Medulla oblongata (tissue), 1 donor: ENCODE results near the gene POLR3A.
"Not testable (repeated sequence)": the region's sequence is repeated elsewhere in the genome, so short reads cannot be mapped to it uniquely, and the experiment has no call there.

Experiments
- DNase-seq: peaks from one replicate; pipeline ENCODE4 v3.0.0-alpha.2; 2015; ENCODE audit errors: extremely low spot score

Gene POLR3A

DNA sequence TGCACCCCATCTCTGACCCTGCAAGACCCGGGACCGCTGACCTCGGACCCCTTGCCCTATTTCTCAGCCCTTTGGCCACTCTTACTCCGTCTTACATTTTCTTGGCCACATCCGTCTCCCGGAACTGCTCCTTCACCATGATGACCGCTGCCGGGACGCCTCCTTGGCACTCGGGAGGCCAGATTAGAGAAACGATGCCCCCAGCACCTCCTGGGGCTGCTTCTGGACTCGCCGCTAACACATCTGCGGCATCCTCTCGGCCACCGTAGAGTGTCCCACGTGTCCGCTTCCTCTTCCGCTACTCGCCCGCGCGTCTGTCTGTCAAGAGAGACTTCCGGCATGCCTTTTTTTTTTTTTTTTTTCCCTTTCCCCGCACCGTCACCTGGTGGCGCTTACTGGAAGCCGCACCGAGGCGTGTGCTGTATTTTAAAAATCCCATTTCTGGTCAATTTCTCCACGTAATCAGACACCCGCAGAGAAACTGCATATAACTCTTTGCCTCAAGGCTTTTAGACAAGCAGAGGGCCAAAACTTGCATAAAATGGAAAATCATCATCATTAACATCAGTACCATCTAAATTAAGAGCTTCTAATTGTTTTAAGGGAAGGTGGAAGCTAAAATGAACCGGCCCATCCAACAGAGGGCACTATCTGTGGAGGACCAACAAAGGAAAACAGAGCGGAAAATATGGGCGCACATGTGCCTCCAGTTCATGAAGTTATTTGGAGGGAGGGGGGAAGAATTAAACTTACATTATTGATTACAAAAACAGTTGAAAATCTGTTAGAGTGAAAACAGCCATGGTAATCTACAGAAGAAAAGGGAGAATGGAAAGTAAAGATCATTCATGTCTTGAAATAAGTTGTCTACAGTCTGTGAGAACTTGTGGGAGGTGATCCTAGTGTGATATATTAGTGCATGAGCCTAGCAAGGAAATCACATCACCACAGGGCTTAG lies at the start of gene POLR3A:
Gene POLR3A (minus strand): TSS at position 247 of the 958 bp plus-strand sequence. CDS start 108 bp downstream, at position 139.
- DNase-seq = peak; percentile 92

DNA sequence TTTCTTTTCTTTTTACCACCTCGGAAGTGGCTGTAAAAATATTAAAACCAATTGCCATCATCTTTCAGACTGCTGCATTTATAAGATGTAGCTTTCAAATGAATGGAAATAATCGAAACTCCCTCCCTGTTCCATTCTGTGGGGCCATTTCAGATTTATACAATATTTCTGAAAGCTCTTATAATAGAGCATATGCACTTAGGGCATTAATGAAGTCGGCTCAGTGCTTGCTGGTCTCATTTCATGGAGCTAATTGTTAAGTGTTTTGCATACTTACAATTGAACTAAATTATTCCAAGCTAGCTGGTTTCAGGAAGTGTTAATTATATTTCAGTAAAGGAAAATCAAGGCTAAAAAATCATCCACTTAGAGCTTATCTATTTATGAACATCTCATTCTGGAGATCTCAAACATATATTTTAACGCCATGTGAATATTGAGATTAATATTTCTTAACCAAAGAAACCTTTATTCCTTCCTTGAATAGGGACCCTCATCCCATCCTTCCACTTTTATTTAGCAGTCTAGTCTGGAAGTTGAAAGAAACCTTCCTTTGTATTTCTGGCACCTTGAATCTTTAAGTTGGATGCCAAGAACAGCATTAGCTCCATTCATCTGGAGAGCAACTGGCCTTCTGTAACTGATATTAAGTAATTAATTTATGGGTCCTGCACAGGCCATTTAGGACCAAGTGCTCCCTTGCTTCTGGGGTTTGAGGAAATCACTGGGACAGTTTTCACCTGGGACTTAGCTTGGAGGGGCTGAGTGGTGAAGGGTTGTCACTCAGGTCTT lies 49.4 kb upstream of the POLR3A start:
- DNase-seq = no peak

DNA sequence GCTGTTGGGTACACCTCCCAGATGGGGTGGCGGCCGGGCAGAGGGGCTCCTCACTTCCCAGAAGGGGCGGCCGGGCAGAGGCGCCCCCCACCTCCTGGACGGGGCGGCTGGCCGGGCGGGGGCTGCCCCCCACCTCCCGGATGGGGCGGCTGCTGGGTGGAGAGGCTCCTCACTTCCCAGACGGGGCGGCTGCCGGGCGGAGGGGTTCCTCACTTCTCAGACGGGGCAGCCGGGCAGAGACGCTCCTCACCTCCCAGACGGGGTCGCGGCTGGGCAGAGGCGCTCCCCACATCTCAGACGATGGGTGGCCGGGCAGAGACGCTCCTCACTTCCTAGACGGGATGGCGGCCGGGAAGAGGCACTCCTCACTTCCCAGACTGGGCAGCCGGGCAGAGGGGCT lies 46.5 kb upstream of the POLR3A start:
- not testable (repeated sequence) for DNase-seq

DNA sequence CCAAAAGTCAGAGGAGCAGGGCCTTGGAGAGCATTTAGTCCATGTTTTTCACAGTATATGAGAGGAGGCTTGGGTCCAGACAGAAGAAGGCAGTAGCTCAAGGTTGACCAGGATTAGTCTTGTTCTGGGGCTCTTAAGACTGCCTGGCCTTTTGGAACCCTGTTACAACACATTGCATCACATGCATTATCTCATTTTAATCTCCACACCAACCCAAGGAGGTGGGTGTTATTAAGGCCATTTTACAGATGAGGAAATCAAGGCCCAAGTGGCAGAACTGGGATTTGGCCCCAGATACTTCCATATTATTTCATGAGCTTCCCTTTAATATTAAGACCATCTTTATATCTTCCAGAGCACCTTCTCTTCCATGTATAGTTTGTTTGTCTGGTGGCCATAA lies 43.2 kb upstream of the POLR3A start:
- no peak for DNase-seq

DNA sequence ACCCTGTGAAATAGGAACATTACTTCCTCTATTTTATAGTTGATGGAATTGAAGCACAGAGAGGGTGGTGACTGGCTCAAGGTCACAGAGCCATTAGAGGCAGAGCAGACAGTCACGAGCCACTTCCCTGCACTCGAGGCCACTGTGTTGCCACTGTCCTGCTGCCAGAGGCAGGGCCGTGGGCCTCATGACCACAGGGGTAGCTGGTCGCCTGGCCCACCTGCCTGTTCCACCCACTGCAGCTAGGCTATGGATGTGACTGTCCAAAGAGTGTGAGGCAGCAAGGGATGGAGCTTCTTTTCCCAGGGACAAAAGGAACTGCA lies 42.5 kb upstream of the POLR3A start:
- DNase-seq = no peak

DNA sequence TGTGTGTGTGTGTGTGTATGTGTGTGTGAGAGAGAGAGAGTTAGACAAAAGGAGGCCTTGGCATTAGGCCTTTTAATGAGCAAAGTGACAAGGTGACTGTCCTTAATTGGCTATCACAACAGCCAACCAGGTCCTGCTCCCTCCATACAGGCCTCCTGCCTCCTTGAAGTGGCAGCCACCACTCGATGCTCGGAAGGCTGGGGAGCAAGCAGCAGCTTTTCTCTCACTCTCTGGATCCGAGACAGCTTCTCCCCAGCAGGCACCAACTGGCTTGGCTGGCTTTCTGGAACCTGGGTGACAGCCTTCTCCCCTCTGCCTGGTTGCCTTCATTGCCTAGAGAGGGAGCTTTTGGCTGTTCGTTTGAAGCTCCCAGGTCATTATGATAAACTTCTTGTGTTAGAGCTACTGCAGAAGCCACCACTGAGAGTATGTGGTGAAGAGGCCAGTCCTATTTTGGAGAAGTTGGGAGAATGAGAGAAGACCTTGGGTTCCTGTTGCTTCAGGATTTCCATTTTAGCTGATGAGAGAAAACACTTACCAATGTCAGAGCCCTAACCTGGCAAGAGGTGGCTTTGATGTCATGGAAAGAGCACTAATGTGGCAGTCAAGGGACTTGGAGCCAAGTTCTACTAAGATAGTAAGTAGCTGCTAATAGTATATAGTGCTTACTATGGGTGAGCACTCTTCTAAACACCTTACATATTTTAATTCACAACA lies 42.0 kb upstream of the POLR3A start:
- DNase-seq = peak; percentile 45

DNA sequence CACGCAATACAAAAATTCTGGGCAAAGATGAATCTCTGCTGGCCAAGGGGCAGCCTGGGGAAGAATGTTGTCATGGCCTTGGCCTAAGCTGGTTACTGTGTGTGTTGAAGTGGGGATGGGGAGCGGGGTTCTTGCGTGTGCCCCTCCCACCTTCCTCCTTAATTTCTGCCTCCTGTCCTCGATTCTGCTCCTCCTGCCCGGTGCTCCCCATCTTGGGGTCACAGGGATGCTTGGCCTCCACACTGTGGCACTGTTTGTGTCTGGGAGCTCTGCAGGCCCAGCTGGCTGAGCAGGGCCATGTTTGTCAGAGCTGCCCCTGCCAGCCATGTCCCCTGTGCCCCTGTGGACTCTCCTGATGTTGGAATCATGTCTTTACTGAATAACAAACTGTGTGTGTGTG lies 41.4 kb upstream of the POLR3A start:
- DNase-seq = no peak

DNA sequence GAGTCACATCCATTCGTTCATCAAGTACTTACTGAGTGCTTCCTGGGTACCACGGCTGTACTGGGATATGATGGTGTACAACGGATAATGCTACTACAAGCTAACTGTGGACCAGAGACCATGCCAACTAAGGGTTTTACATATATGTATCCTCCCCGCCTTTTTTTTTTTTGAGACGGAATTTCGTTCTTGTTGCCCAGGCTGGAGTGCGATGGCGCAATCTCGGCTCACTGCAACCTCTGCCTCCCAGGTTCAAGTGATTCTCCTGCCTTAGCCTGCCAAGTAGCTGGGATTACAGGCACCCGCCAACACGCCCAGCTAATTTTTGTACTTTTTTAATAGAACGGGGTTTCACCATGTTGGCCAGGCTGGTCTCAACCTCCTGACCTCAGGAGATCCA lies 40.7 kb upstream of the POLR3A start:
- not testable (repeated sequence) for DNase-seq

DNA sequence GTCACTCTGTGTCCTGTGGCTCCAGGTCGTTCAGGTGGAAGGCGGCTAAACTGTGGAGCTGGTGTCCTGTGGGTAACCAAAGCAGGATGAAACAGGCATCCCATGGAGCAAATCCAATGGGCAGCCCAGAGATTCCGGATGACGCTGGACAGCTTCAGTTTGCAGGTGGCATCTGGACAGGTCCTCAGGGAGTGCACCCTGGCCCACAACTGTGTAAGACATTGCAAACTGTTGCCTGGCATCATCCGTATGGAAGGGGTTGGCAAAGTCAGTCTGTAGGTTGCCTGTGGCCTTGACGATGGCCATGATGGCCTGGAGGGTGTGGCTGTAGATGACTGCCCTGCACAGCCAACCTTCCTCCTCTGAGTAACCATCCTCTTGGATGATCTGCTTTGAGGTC lies 39.8 kb upstream of the POLR3A start:
- no peak for DNase-seq

DNA sequence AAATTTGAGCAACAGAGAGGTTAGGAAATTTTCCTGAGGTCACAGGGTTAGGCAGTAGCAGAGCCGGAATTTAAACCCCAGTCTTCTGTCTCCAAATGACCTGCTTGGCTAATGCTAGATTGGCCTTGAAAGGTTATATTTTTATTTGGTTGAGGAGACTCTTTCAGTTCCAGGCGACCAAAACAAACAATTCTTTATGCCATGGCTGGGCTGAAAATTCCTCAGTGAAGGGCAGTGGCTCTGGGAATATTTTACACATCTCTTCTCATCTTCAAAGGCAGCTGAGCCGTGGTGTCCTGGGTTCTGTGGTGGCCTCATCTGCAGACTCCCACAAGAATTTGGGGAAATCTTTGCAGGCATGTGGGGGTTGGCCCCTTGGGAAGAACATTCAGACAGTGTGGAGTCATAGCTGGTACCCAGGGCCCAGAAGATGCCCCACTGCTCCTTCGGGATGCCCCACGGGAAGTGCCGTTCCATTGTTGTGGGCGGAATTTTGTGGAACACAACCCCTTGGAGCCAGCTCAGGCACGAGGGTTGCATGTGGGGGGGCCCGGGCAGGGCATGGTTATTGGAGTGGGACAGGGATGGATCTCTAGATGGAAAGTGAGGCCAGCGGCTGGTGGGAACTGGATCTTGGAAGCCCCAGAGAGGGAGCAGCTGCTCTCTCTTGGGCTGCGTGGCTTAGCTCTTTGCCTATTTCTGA lies 37.6 kb upstream of the POLR3A start:
- no peak for DNase-seq

DNA sequence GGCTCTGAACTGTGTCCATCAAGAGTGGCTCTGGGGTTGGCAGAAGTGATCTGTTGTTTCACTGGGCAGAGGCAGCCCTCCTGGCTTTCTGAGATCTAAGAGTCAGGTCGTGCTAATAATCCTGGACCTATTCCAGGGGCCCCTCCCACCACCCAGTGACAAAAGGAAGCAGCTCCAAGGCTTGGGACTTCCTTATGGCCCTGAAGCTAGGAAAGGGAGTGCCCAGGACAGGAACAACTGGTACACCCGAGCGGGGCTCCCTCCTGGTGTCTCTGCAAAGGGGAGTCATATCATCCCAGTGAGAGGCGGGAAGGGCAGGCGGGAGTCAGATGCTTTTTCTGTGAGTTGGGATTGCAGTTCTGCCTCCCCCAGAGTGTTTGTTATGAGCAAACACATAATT lies 36.7 kb upstream of the POLR3A start:
- no peak for DNase-seq

DNA sequence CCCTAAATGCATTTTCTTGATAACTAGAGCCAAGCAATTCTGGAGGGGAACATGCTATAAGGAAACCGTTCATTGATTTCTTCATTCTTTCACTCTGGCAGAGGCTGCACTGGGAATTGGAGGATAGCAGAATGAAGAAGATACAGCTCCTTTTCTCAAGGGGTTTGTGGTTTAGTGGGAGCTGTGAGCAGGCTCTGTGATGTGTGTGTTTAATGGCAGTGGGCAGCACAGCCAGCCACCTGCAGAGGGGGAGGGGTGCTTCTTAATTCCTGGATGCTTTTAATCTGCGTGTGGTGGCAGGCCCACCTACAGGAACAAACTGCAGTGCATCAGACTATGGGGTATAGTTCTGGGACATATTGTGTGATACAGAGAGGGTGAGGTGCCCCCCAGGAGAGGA lies 36.3 kb upstream of the POLR3A start:
- no peak for DNase-seq

DNA sequence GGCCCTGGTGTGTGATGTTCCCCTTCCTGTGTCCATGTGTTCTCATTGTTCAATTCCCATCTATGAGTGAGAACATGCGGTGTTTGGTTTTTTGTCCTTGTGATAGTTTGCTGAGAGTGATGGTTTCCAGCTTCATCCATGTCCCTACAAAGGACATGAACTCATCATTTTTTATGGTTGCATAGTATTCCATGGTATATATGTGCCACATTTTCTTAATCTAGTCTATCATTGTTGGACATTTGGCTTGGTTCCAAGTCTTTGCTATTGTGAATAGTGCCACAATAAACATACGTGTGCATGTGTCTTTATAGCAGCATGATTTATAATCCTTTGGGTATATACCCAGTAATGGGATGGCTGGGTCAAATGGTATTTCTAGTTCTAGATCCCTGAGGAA lies 35.6 kb upstream of the POLR3A start:
- DNase-seq = not testable (repeated sequence)

DNA sequence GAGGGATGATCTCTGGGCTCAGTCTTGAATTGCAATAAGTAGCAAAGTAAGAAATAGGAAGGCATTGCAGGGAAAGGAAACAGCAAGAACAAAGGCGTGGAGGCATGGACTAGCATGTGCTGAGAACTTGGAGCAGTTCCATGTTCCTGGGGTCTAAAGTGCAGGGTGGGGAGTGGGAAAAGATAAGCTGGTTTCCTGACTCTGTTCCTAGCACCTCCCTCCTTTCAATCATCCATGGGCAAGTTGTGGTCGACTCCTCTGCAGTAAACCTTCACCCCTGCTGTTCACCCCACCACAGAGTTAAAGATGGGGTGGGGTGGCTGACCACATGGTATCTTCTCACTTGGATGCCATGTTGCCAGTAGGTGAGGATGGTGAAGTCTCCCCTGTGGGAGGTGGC lies 33.9 kb upstream of the POLR3A start:
- DNase-seq = no peak

DNA sequence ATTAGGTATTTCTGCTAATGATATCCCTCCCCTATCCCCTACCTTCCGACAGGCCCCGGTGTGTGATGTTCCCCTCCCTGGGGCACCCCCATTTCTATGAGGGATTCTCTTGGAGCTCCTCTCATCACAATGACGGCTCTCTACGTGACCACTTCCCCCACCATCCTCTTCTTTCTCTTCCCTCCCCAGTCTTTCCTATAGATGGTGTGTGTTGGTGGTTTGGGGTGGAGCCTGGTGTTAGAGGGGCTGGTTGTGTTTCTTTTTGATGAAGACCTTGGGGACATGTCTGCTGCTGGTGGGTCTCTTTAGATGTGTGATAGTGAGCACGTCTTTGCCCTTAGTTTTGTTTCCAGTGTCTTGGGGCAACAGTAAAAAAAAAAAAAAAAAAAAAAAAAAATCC lies 33.0 kb upstream of the POLR3A start:
- no peak for DNase-seq

DNA sequence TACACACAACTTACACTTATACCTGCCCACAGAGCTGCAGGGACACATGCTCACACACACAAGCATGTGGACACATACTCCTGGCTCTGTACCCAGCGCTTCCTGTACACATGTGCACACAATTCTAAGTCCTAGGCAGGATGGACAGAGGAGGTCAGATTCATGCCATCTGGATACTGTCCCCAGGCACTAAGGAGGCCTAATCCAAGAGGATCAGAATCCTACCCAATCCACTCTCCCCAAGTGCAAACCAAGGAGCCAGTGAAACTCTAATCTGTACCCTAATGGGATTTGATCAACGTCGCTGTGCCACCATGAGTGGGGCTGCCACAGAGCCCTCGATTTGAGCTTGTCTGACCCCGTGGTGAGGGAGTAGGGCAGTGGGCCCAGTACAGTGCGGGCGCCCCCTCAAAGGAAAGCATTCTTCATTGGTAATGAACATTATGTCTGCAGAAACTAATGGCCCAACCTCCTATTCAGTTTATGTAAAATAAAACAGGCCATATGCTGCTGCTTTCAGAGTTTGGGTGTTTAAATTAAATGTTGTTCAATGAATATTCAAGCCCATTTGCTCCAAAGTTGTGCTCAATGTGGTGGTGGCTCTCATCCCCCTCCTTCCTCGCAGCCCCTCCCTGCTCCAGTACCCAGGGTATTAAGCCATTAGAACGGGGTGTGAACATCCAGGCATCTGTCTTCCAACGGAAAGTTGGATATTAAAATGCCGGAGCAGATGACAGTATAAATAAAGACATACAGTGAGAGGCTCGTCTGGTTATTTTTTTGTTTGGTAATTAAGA lies 30.8 kb upstream of the POLR3A start:
- DNase-seq = no peak

DNA sequence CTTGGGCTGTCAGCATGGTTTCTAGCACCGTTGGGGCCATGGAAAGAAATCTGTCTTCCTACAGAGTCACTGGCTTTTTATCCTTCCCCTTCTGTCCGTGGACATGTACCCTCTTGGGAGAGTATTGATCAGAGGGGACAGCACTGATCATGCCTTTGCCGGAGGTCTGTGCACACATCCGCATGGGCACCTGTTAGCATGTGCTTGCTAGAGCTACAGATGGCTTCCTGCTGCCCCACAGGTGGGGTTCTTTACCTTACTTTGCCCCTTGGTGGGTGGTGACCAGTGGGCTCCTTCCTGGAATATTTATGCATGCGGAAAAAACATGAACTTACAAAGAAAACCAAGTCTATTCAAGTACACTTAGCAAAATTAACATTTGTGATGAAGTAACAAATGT lies 29.2 kb upstream of the POLR3A start:
- no peak for DNase-seq

DNA sequence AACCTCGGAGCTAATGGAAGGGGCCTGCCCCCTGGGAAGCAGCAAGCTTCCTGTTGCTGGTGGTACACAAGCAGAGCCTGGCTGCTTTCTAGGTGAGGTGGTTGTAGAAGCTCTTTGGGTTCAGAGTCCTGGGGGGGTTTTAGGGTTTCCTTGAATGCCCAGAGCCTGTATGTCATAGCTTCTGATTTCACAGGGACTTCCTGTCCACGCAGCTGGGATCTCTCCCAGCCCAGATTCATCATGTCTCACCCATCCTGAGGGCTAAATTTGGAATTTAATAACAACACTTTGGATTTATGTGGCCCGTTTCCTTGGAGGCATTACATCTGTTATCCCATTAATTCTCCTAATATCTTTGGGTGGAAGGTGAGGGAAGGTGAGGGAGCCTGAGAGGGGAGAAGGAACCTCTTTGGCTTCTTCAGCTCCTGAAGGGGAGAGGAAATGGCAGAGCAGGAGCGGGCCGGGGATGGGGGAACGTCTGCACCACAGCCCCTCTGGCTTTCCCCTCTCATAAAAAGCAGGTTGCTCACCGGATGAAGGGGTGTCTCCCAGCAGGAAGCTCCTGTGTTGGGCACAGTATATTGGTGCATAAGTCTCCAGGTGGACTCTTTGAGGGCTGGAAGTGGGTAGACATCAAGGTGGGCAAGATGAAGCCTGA lies 24.0 kb upstream of the POLR3A start:
- no peak for DNase-seq

DNA sequence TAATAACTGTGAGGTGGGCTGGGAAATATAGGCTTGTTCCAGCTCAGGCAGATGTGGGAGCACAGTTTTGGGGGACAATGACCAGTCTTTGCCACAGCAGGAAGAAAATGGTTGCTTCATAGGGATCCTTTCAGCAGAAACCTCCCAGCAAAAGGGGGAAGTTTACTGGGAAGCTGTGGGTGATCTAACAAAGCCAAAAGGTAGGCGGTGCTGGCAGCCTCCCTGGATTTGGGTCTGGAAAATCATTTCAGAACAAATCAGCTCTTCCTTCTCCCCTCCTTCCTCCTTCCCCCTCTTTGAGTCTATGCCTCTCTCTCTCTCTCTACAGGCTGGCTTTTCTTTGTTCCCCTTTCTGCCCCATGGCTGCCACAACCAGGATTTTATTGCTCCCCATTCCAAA lies 20.5 kb upstream of the POLR3A start:
- DNase-seq = no peak

DNA sequence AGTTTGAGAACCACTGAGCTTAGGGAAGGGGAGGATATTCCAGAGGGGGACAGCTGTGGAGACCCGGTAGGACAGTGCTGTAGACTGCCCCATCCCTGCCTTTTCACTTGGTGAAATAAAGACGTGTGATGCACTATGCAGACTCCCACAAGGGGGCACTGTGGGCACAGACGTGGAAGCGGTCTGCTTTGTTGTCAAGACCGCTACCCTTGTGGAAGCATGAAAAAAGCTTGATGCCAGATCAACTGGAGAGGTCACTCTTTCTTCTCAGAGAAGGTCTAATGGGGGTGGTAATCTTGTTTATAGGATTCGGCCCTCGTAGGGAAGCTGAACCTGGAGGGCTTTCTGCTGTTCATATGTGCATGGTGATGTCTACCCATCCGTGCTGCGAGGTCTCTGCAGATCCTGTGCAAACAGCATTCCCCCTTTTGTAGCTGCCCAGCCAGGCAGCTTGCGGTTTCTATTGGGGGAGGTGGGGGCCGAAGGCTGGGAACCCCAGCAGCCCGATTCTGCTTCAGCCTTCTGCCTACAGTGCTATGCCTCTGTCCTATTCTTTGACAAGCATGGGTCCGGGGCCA lies 18.1 kb upstream of the POLR3A start:
- DNase-seq = peak; percentile 95
